ENCODE data around the gene FAM200A. TPM values are rescaled to one million over a fixed set of nuclear protein-coding genes. Genes with fewer than 3 reads are reported as not detected.

Gene FAM200A
- total and polyA plus RNA-seq, 2 of the 13 experiments (the other 11 are each of a cell fraction or from before 2014, with no cell fraction given) = 4.7 to 6.3 TPM

GRCh38 chr7:99562832-99563231 lies 10.9 kb upstream of the FAM200A start (continued):
- TF ChIP-seq, protein P1, sequence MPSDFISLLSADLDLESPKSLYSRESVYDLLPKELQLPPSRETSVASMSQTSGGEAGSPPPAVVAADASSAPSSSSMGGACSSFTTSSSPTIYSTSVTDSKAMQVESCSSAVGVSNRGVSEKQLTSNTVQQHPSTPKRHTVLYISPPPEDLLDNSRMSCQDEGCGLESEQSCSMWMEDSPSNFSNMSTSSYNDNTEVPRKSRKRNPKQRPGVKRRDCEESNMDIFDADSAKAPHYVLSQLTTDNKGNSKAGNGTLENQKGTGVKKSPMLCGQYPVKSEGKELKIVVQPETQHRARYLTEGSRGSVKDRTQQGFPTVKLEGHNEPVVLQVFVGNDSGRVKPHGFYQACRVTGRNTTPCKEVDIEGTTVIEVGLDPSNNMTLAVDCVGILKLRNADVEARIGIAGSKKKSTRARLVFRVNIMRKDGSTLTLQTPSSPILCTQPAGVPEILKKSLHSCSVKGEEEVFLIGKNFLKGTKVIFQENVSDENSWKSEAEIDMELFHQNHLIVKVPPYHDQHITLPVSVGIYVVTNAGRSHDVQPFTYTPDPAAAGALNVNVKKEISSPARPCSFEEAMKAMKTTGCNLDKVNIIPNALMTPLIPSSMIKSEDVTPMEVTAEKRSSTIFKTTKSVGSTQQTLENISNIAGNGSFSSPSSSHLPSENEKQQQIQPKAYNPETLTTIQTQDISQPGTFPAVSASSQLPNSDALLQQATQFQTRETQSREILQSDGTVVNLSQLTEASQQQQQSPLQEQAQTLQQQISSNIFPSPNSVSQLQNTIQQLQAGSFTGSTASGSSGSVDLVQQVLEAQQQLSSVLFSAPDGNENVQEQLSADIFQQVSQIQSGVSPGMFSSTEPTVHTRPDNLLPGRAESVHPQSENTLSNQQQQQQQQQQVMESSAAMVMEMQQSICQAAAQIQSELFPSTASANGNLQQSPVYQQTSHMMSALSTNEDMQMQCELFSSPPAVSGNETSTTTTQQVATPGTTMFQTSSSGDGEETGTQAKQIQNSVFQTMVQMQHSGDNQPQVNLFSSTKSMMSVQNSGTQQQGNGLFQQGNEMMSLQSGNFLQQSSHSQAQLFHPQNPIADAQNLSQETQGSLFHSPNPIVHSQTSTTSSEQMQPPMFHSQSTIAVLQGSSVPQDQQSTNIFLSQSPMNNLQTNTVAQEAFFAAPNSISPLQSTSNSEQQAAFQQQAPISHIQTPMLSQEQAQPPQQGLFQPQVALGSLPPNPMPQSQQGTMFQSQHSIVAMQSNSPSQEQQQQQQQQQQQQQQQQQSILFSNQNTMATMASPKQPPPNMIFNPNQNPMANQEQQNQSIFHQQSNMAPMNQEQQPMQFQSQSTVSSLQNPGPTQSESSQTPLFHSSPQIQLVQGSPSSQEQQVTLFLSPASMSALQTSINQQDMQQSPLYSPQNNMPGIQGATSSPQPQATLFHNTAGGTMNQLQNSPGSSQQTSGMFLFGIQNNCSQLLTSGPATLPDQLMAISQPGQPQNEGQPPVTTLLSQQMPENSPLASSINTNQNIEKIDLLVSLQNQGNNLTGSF (CRISPR knock-in tag; IDR thresholded peaks at IDR 0.05) = no peak
- no peak for TF ChIP-seq DZIP1 (CRISPR knock-in tag; IDR thresholded peaks at IDR 0.05)
- no peak for TF ChIP-seq MIXL1 (CRISPR knock-in tag; IDR thresholded peaks at IDR 0.05)
- no peak for TF ChIP-seq AGO2 (optimal IDR thresholded peaks at IDR 0.05; ENCODE audit: low read depth, low read length)
- no peak for TF ChIP-seq KAT7 (CRISPR knock-in tag; IDR thresholded peaks at IDR 0.05; ENCODE audit: borderline replicate concordance)
- TF ChIP-seq FOXP1 (IDR thresholded peaks at IDR 0.05) = no peak
- 0 out of 2 replicates have a peak, but pooled peaks have one; percentile 9 for TF ChIP-seq FOXP1 (CRISPR knock-in tag; IDR thresholded peaks at IDR 0.05)
- no peak for TF ChIP-seq TFDP1 (CRISPR knock-in tag; IDR thresholded peaks at IDR 0.05; ENCODE audit: borderline replicate concordance)
- TF ChIP-seq, protein P2, sequence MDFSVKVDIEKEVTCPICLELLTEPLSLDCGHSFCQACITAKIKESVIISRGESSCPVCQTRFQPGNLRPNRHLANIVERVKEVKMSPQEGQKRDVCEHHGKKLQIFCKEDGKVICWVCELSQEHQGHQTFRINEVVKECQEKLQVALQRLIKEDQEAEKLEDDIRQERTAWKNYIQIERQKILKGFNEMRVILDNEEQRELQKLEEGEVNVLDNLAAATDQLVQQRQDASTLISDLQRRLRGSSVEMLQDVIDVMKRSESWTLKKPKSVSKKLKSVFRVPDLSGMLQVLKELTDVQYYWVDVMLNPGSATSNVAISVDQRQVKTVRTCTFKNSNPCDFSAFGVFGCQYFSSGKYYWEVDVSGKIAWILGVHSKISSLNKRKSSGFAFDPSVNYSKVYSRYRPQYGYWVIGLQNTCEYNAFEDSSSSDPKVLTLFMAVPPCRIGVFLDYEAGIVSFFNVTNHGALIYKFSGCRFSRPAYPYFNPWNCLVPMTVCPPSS (IDR thresholded peaks at IDR 0.05) = no peak
- TF ChIP-seq YEATS2 (CRISPR knock-in tag; IDR thresholded peaks at IDR 0.05; ENCODE audit: borderline replicate concordance) = no peak; the same call in 1 of the 2 replicates
- TF ChIP-seq ZNF292 (CRISPR knock-in tag; IDR thresholded peaks at IDR 0.05; ENCODE audit: borderline replicate concordance, low read depth) = no peak
- TF ChIP-seq FOXA3 (CRISPR knock-in tag; IDR thresholded peaks at IDR 0.05) = 0 out of 2 replicates have a peak, but pooled peaks have one; percentile 36
- no peak for TF ChIP-seq NAIF1 (CRISPR knock-in tag; IDR thresholded peaks at IDR 0.05; ENCODE audit: borderline replicate concordance)
- TF ChIP-seq ZNF570 (CRISPR knock-in tag; IDR thresholded peaks at IDR 0.05; ENCODE audit: borderline replicate concordance) = no peak
- peak; percentile 61; the same call in 1 of the 3 replicates for TF ChIP-seq MXI1 (IDR thresholded peaks at IDR 0.05; ENCODE audit: borderline replicate concordance, low read depth, low read length)
- TF ChIP-seq RAD51 (IDR thresholded peaks at IDR 0.05; ENCODE audit: borderline replicate concordance) = no peak
- no peak for TF ChIP-seq RFX1 (IDR thresholded peaks at IDR 0.05)
- peak; percentile 46; the same call in 1 of the 2 replicates for TF ChIP-seq FOSL1 (CRISPR knock-in tag; IDR thresholded peaks at IDR 0.05; ENCODE audit: borderline replicate concordance)
- no peak for TF ChIP-seq ZSCAN9 (CRISPR knock-in tag; IDR thresholded peaks at IDR 0.05; ENCODE audit: borderline replicate concordance)
- no peak for TF ChIP-seq MEIS2 (CRISPR knock-in tag; IDR thresholded peaks at IDR 0.05)
- TF ChIP-seq ZBTB2 (CRISPR knock-in tag; IDR thresholded peaks at IDR 0.05; ENCODE audit: low read depth) = no peak

All from HepG2 (cell line).